Activated CD4-positive, alpha-beta memory T cell treated with anti-CD3 and anti-CD28 coated beads for 36 hours (primary cell): ENCODE measurements around the gene GSG1L. TPM values are rescaled to one million over a fixed set of nuclear protein-coding genes. Genes with fewer than 3 reads are reported as not detected.
"Not testable (repeated sequence)": the region's sequence is repeated elsewhere in the genome, so short reads cannot be mapped to it uniquely, and the experiment has no call there.

ENCODE experiments used
- CTCF ChIA-PET: fragments of 350-600 bp; sonication (Branson Sonifier 250); formaldehyde crosslinking; loops from one replicate; lab custom pipeline; 2021; ENCODE audit warnings: antibody characterized with exemption, inconsistent platforms; lab: Charles Lee
- POLR2A ChIA-PET: fragments of 350-600 bp; sonication (Branson Sonifier 250); formaldehyde crosslinking; loops from one replicate; lab custom pipeline; 2021; ENCODE audit warnings: antibody characterized with exemption; lab: Charles Lee
- DNase-seq: peaks from one replicate; pipeline ENCODE4 v3.0.0-alpha.2; 2020
- H3K27ac Mint-ChIP-seq: one replicate; pipeline ENCODE4 v1.8.0; 2021; ENCODE audit warnings: mixed read lengths
- H3K27me3 Mint-ChIP-seq: one replicate; pipeline ENCODE4 v1.8.0; 2021; ENCODE audit warnings: mixed read lengths
- H3K36me3 Mint-ChIP-seq: one replicate; pipeline ENCODE4 v1.8.0; 2021; ENCODE audit warnings: mixed read lengths
- H3K4me1 Mint-ChIP-seq: one replicate; pipeline ENCODE4 v1.8.0; 2021; ENCODE audit warnings: low read depth, mixed read lengths
- H3K4me3 Mint-ChIP-seq: one replicate; pipeline ENCODE4 v1.8.0; 2021; ENCODE audit warnings: mild to moderate bottlenecking, mixed read lengths
- H3K9me3 Mint-ChIP-seq: one replicate; pipeline ENCODE4 v1.8.0; 2021; ENCODE audit warnings: mixed read lengths
- intact Hi-C: fragments of 100-400 bp; cut with micrococcal nuclease; formaldehyde crosslinking; loops from one replicate; pipeline ENCODE4 v1.15.1; 2023
- total RNA-seq, 2 experiments: library from RNA; stranded (reverse); gene quantifications; one replicate each; pipeline ENCODE4 v1.2.3, GENCODE V29; 2021

The GSG1L gene
- total RNA-seq, 2 experiments from 2014 or later = 0.26 to 0.44 TPM

GRCh38 chr16:27890866-27891265, 172.6 kb downstream of the GSG1L start:
- H3K36me3 Mint-ChIP-seq = no peaks in the 10 kb centered on the region
- ChIA-PET CTCF (no interaction called here), POLR2A (no interaction called here)
- H3K4me3 Mint-ChIP-seq = no peak overlapping the region
- H3K9me3 Mint-ChIP-seq = no peaks in the 10 kb centered on the region
- H3K27me3 Mint-ChIP-seq = peaks cover 34% of the 10 kb centered on the region
- no peak for DNase-seq
- intact Hi-C loops = no loop called here
- H3K4me1 Mint-ChIP-seq = no peaks in the 10 kb centered on the region
- no peak overlapping the region for H3K27ac Mint-ChIP-seq

- no peak overlapping the region for H3K27ac Mint-ChIP-seq
- intact Hi-C loops = no loop called here
- ChIA-PET CTCF (no interaction called here), POLR2A (no interaction called here)
- no peaks in the 10 kb centered on the region for H3K9me3 Mint-ChIP-seq
- H3K4me1 Mint-ChIP-seq = no peaks in the 10 kb centered on the region
- DNase-seq = no peak
- H3K36me3 Mint-ChIP-seq = no peaks in the 10 kb centered on the region
- H3K27me3 Mint-ChIP-seq = peaks cover 38% of the 10 kb centered on the region
- H3K4me3 Mint-ChIP-seq = no peak overlapping the region
Measured at GRCh38 chr16:27890006-27890405, 173.5 kb downstream of the GSG1L start.

DNA sequence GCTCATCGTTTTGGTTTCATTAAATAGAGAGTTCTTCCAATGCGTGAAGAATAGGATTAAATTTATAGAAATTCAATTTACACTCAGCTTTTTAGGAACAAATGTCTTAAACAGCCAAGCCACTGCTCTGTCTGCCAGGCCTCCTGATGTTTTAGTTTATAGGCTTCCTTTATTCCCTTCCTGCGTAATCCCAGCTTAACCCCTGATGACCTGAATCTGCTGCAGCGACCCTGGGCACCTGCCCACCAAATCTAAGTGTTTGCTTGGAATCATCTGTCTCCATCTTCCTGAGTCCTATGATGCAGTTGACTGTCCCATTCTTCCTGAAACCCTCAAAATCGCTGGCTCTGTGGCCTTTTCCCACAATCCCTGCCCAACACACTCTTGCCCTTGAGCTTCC, 179.9 kb downstream of the GSG1L start:
- H3K36me3 Mint-ChIP-seq = no peaks in the 10 kb centered on the region
- no peak overlapping the region for H3K27ac Mint-ChIP-seq
- no peak for DNase-seq
- H3K27me3 Mint-ChIP-seq = peaks cover 28% of the 10 kb centered on the region
- H3K4me3 Mint-ChIP-seq = no peak overlapping the region
- ChIA-PET POLR2A (no interaction called here), CTCF (interaction anchor here (0.9 kb wide), 1 partner anchor 16 kb away, joined by 4 read pairs; no protein-coding TSS in a partner anchor)
- H3K4me1 Mint-ChIP-seq = no peaks in the 10 kb centered on the region
- peaks cover 6% of the 10 kb centered on the region for H3K9me3 Mint-ChIP-seq
- intact Hi-C loops = no loop called here

DNA sequence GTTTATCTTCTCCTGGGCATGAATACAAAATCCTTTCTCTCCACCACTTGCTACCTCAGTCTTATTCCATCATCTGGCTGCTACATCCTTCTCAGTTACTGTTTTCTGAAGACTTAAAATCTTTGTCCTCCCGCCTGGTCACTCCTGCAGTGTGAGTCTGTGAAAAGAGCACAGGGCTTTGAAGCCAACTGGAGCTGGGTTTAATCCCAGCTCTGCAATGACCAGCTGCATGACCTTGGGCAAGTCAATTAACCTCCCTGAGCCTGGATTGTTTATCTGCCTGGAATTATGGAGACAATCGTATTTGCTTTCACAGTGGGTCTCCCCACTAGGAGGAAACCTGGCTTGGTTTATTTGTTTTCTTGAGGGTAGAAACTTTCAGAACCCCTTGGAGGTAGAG, 183.2 kb downstream of the GSG1L start:
- Mint-ChIP-seq H3K4me3 (no peak overlapping the region), H3K27ac (no peak overlapping the region)

GRCh38 chr16:27879601-27880247, 183.8 kb downstream of the GSG1L start:
- H3K27ac Mint-ChIP-seq = no peak overlapping the region
- intact Hi-C loops = no loop called here
- POLR2A ChIA-PET = no interaction called here

More for the DNA sequence above, 183.2 kb downstream of the GSG1L start:
- Mint-ChIP-seq H3K4me1 (no peaks in the 10 kb centered on the region), H3K9me3 (peaks cover 25% of the 10 kb centered on the region), H3K36me3 (peaks cover 2% of the 10 kb centered on the region), H3K27me3 (peaks cover 14% of the 10 kb centered on the region)
- ChIA-PET POLR2A (no interaction called here), CTCF (no interaction called here)
- DNase-seq = no peak
- intact Hi-C loops = no loop called here

GRCh38 chr16:27872627-27873026, 190.9 kb downstream of the GSG1L start:
- H3K27ac Mint-ChIP-seq, POLR2A ChIA-PET, CTCF ChIA-PET, H3K4me1 Mint-ChIP-seq, H3K27me3 Mint-ChIP-seq, DNase-seq, H3K4me3 Mint-ChIP-seq, intact Hi-C loops, H3K36me3 Mint-ChIP-seq: not testable (repeated sequence)
- H3K9me3 Mint-ChIP-seq = peaks cover 33% of the 10 kb centered on the region

More at GRCh38 chr16:27879601-27880247, 183.8 kb downstream of the GSG1L start:
- H3K27me3 Mint-ChIP-seq = peaks cover 14% of the 10 kb centered on the region
- CTCF ChIA-PET = no interaction called here
- no peak for DNase-seq
- peaks cover 2% of the 10 kb centered on the region for H3K36me3 Mint-ChIP-seq
- no peak overlapping the region for H3K4me3 Mint-ChIP-seq
- H3K4me1 Mint-ChIP-seq = no peaks in the 10 kb centered on the region
- peaks cover 31% of the 10 kb centered on the region for H3K9me3 Mint-ChIP-seq

GRCh38 chr16:27870116-27870798, 193.3 kb downstream of the GSG1L start:
- Mint-ChIP-seq H3K27ac (no peak overlapping the region), H3K36me3 (peaks cover 5% of the 10 kb centered on the region), H3K4me1 (peaks cover 3% of the 10 kb centered on the region), H3K27me3 (peaks cover 2% of the 10 kb centered on the region), H3K4me3 (no peak overlapping the region), H3K9me3 (peaks cover 22% of the 10 kb centered on the region)
- DNase-seq = no peak
- CTCF ChIA-PET = no interaction called here
- POLR2A ChIA-PET = no interaction called here
- intact Hi-C loops = no loop called here

- intact Hi-C loops = loop anchor here (5.0 kb wide), 1 partner anchor 227 kb away; no protein-coding TSS in a partner anchor
- H3K4me1 Mint-ChIP-seq = peaks cover 3% of the 10 kb centered on the region
- H3K27me3 Mint-ChIP-seq = peaks cover 2% of the 10 kb centered on the region
- no peak overlapping the region for H3K27ac Mint-ChIP-seq
- POLR2A ChIA-PET = no interaction called here
- no peak overlapping the region for H3K4me3 Mint-ChIP-seq
- CTCF ChIA-PET = interaction anchor here (0.6 kb wide), 1 partner anchor 179 kb away, joined by 5 read pairs; no protein-coding TSS in a partner anchor
- peaks cover 15% of the 10 kb centered on the region for H3K9me3 Mint-ChIP-seq
- no peak for DNase-seq
- peaks cover 3% of the 10 kb centered on the region for H3K36me3 Mint-ChIP-seq
Measured at GRCh38 chr16:27869411-27869810, 194.1 kb downstream of the GSG1L start.

DNA sequence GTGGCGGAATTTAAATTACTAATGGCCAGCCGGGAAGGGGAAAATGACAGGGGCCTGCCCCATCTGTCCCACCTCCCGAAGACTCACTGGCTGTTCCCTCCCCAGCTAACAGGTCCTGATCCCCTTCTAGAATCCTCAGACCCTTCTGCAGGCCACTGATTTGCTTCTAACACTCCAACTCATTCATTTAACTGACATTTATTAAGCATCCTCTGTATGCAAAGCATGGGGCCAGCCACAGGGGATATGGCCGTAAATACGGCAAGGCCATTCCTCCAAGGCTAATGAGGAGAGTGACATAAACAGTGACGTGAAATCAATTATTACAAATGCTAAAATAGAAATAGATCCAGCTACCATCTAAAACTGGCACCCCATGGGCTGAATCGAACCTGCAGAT, 195.3 kb downstream of the GSG1L start:
- ChIA-PET CTCF (interaction anchor here (0.6 to 1.6 kb wide), 3 partner anchors 12 to 26 kb away, joined by 3 to 4 read pairs (median 4); no protein-coding TSS in a partner anchor), POLR2A (interaction anchor here (1.2 kb wide), 1 partner anchor 53 kb away, joined by 3 read pairs; no protein-coding TSS in a partner anchor)
- Mint-ChIP-seq H3K36me3 (peaks cover 1% of the 10 kb centered on the region), H3K27ac (no peak overlapping the region), H3K27me3 (no peaks in the 10 kb centered on the region), H3K4me3 (no peak overlapping the region), H3K9me3 (peaks cover 16% of the 10 kb centered on the region), H3K4me1 (peaks cover 3% of the 10 kb centered on the region)
- intact Hi-C loops = loop anchor here (5.0 kb wide), 1 partner anchor 226 kb away; no protein-coding TSS in a partner anchor
- DNase-seq = no peak

DNA sequence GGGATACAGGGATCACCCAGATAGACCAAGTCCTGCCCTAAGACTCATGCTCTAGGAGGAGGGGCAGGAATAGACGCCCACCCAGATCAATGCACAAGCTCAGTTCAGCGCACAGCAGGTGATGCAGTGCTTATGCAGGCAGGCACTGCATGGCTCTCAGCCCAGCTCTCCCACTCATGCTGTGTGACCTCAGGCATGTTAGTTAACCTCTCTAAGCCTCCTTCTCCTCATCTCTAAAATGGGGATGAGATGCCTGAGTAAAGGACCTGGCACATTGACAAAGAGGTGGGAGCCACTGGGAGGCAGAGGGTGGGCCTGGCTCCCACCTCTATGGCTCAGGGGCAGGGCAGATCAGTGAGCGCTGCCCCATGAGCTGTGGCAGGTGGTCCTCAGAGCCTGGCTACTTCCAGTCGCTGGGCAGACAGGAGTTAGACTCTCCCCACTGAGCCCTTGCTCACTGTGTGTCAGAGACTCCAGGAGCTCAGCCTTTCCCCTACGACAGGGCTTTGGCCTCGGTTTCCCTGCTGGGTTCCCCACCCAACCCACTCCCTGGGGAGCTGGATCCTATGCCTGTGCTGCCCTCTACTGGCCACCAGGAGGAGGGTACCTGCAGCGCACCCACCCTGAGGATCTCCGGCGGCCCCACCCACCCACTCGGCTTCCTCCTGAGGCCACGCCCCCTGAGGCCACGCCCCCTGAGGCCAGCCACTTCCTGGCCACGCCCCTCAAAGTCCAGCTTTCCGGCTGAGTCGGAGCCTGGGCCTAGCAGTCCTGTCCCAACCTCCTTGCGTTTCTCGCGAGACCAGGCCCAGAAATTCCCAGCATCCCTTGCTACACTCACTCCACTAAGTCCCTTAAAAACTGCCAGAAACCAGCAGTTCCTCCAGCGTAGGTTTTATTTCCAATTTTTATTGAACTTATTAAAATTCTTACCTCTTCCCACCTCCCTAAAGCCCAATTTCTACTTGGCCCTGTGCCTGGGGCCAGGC, 196.1 kb downstream of the GSG1L start:
- Mint-ChIP-seq H3K4me3 (no peak overlapping the region), H3K9me3 (peaks cover 20% of the 10 kb centered on the region), H3K27ac (no peak overlapping the region), H3K36me3 (peaks cover 1% of the 10 kb centered on the region), H3K27me3 (no peaks in the 10 kb centered on the region), H3K4me1 (peaks cover 3% of the 10 kb centered on the region)
- DNase-seq = peak; percentile 83
- CTCF ChIA-PET = interaction anchor here (0.6 to 1.6 kb wide), 7 partner anchors 9 to 228 kb away, joined by 3 to 6 read pairs (median 4); no protein-coding TSS in a partner anchor
- intact Hi-C loops = loop anchor here (5.0 kb wide), 1 partner anchor 225 kb away; no protein-coding TSS in a partner anchor
- POLR2A ChIA-PET = interaction anchor here (1.2 kb wide), 1 partner anchor 53 kb away, joined by 3 read pairs; no protein-coding TSS in a partner anchor

DNA sequence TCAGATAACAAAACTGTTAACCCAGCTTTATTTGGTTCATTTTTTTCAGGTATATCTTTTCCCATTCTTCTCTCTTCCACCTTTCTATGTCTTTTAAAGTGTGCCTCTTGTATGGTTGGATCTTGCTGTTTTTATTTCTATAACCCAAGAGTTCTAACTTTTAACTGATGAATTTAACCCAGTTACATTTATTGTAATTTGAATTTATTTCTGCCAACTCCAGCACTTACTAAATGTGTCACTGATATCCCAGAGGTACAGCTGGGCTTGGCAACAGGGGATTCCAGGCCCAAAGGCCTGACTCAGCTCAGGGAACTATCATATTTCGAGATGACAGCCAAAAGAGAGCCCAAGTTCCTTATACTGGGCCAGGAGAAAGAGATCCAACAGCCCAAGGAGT, 200.1 kb downstream of the GSG1L start:
- Mint-ChIP-seq H3K4me3 (no peak overlapping the region), H3K36me3 (peaks cover 1% of the 10 kb centered on the region), H3K4me1 (peaks cover 3% of the 10 kb centered on the region), H3K9me3 (peaks cover 20% of the 10 kb centered on the region), H3K27ac (no peak overlapping the region), H3K27me3 (no peaks in the 10 kb centered on the region)
- intact Hi-C loops = no loop called here
- DNase-seq = no peak
- ChIA-PET CTCF (no interaction called here), POLR2A (no interaction called here)
